ENCODE measurements around the gene NR6A1. TPM values are rescaled to one million over a fixed set of nuclear protein-coding genes. Genes with fewer than 3 reads are reported as not detected.

The NR6A1 gene
- total RNA-seq, 1 experiment from 2014 or later, result 164 TPM

GRCh38 chr9:124502711-124503702 lies 268.1 kb downstream of the NR6A1 start (continued):
- TF ChIP-seq PREB (CRISPR knock-in tag; IDR thresholded peaks at IDR 0.05; ENCODE audit: borderline replicate concordance) (no peak), NR2C2 (CRISPR knock-in tag; IDR thresholded peaks at IDR 0.05) (no peak), SP1 (CRISPR knock-in tag; conservative IDR thresholded peaks at IDR 0.05) (no peak)

GRCh38 chr9:124501771-124502320 lies 269.3 kb downstream of the NR6A1 start:
- no peaks in the 10 kb centered on the region for H3K9me3 Mint-ChIP-seq
- POLR2A ChIA-PET, result no interaction called here
- no peak overlapping the region for H3K27ac Mint-ChIP-seq
- no peak for DNase-seq (ENCODE audit: low spot score)
- peaks cover 15% of the 10 kb centered on the region for H3K4me1 Mint-ChIP-seq
- no peak for TF ChIP-seq ZNF263 (CRISPR knock-in tag; IDR thresholded peaks at IDR 0.05; ENCODE audit: low read depth)
- no peak for TF ChIP-seq ZNF281 (CRISPR knock-in tag; IDR thresholded peaks at IDR 0.05)
- no peak for TF ChIP-seq GRHL2 (CRISPR knock-in tag; IDR thresholded peaks at IDR 0.05; ENCODE audit: insufficient replicate concordance, severe bottlenecking)
- TF ChIP-seq EMX1 (CRISPR knock-in tag; IDR thresholded peaks at IDR 0.05), result no peak
- no peak for TF ChIP-seq JUN (CRISPR knock-in tag; IDR thresholded peaks at IDR 0.05)
- H3K27me3 Mint-ChIP-seq (ENCODE audit: low read depth), result peaks cover 60% of the 10 kb centered on the region
- ATAC-seq, result no peak
- H3K36me3 Mint-ChIP-seq, result 0 out of 2 replicates have a peak, but pooled peaks cover 4% of the 10 kb centered on the region
- CTCF ChIA-PET, result interaction anchor here (0.6 to 1.9 kb wide), 4 partner anchors 35 to 350 kb away, joined by 4 to 10 read pairs (median 4); no protein-coding TSS in a partner anchor
- no peak overlapping the region for H3K4me3 Mint-ChIP-seq

- H3K4me1 Mint-ChIP-seq, result peaks cover 13% of the 10 kb centered on the region
- H3K4me3 Mint-ChIP-seq, result no peak overlapping the region
- POLR2A ChIA-PET, result interaction anchor here (0.5 to 1.2 kb wide), 2 partner anchors 23 to 134 kb away, joined by 3 read pairs; no protein-coding TSS in a partner anchor
Measured at GRCh38 chr9:124500796-124501611, 270.1 kb downstream of the NR6A1 start.

More at GRCh38 chr9:124500796-124501611, 270.1 kb downstream of the NR6A1 start:
- ATAC-seq (no peak), DNase-seq (ENCODE audit: low spot score) (no peak)
- CTCF ChIA-PET, result interaction anchor here (0.6 to 1.9 kb wide), 4 partner anchors 36 to 352 kb away, joined by 4 to 10 read pairs (median 4); partner anchors contain the start of gene WDR38
- Mint-ChIP-seq H3K9me3 (no peaks in the 10 kb centered on the region), H3K36me3 (0 out of 2 replicates have a peak, but pooled peaks cover 4% of the 10 kb centered on the region), H3K27me3 (ENCODE audit: low read depth) (peaks cover 52% of the 10 kb centered on the region), H3K27ac (no peak overlapping the region)
- TF ChIP-seq CBFB (CRISPR knock-in tag; IDR thresholded peaks at IDR 0.05; ENCODE audit: low read depth) (no peak), ZBTB43 (CRISPR knock-in tag; IDR thresholded peaks at IDR 0.05) (no peak), JAZF1 (CRISPR knock-in tag; IDR thresholded peaks at IDR 0.05) (no peak), GABPB1 (CRISPR knock-in tag; IDR thresholded peaks at IDR 0.05) (no peak)

Measured in WTC11 (cell line).